Embryonic facial prominence (tissue), 1 donor: ENCODE data around the gene PTK7.

Experiments
- DNase-seq: peaks from one replicate; pipeline ENCODE4 v3.0.0-alpha.2; 2016; ENCODE audit errors: extremely low spot score

The PTK7 gene

DNA sequence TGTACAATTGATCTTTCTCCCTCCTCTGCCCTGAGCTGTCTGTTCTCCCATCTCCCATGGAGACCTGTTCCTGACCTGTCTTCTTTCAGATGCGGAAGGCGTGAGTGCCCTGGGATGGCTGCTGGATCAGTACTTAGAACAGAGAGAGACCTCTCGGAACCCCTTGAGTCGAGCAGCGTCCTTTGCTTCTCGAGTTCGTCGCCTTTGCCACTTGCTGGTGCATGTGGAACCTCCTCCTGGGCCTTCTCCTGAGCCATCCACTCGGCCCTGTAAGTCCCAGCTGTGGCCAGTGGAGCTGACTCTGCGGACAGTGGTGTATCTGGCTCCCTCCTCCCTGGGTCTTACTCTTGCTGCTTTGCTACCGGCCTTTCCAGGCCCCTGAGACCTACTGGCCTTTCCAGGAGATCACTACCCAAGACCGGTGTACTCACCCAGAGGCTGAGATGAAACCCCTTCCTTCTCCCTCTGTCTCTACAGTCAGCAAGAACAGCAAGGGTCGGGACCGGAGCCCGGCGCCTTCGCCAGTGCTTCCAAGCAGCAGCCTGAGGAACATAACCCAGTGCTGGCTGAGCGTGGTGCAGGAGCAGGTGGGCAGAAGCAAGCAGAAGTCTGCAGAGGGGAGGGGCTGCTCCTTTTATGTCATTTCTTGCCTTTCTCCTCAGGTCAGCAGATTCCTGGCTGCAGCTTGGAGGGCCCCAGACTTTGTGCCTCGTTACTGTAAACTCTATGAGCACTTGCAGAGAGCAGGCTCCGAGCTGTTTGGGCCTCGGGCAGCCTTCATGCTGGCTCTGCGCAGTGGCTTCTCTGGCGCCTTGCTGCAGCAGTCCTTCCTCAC, 128.4 kb downstream of the PTK7 start:
- DNase-seq = no peak

DNA sequence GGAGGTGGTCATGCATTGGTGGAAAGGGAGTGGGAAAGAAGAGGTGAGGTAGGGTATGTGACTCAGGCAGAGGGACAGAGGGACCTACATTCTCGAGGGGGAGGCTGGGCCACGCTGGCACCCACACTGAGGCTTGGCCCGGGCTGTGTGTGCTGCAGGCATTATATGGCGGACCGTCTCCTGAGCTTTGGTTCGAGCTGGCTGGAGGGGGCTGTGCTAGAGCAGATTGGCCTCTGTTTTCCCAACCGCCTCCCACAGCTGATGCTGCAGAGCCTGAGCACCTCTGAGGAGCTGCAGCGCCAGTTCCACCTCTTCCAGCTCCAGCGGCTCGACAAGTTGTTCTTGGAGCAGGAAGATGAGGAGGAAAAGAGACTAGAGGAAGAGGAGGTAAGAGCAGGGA, 129.7 kb downstream of the PTK7 start:
- DNase-seq = no peak

DNA sequence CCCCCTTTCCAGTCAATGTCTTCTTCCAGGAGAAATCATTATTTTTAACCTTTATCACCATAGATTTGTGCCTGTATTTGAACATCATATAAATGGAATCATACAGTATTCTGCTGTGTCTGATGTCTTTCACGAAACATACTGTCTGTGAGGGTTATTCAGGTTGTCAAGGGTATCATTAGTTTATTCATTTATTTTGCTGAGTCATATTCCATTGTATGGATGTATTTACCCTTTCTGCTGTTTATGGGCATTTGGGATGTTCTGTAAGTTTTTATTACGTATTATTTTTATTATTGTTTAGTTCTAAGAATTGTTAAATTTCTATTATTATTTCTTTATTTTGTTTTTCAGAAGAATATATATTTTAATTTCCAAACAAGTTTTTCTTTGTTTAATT, 131.2 kb downstream of the PTK7 start:
- DNase-seq = no peak
